HL-60 (cell line): ENCODE measurements around the gene GAS6.

ENCODE experiments used
- DNase-seq, 2 experiments: peaks; one replicate each; pipeline ENCODE4 v3.0.0-alpha.2; 2010 to 2020; ENCODE audit warnings: low read depth in 1 of 2, low spot score in 1 of 2
- H3K27ac ChIP-seq: fragments of 250-450 bp; sonication (Bioruptor Pico); replicated peaks from 2 replicates; pipeline ENCODE4 v1.5.1; 2020; ENCODE audit warnings: mild to moderate bottlenecking, moderate library complexity
- H3K27me3 ChIP-seq: fragments of 250-450 bp; sonication (Bioruptor Pico); 2 replicates; pipeline ENCODE4 v1.5.1; 2021; ENCODE audit warnings: mild to moderate bottlenecking, moderate library complexity; ENCODE audit not compliant: insufficient read depth, poor library complexity, severe bottlenecking
- H3K4me3 ChIP-seq: replicated peaks from 2 replicates; pipeline ENCODE4 v1.5.1; 2011; ENCODE audit warnings: mild to moderate bottlenecking, control low read depth, low read length; ENCODE audit not compliant: insufficient read depth
- CTCF ChIP-seq: IDR thresholded peaks from one replicate; pipeline ENCODE4 v1.5.1; 2011; ENCODE audit warnings: low read length, control low read depth, inconsistent platforms; ENCODE audit not compliant: insufficient read depth
- GABPA ChIP-seq: IDR thresholded peaks from 2 replicates; pipeline ENCODE4 v1.6.1; 2012; ENCODE audit warnings: low read depth
- POLR2AphosphoS5 ChIP-seq: IDR thresholded peaks from 2 replicates; pipeline ENCODE4 v1.6.1; 2012; ENCODE audit warnings: low read depth
- SPI1 ChIP-seq: IDR thresholded peaks from 2 replicates; pipeline ENCODE4 v1.6.1; 2012; ENCODE audit warnings: low read depth, mild to moderate bottlenecking, borderline replicate concordance
- TF ChIP-seq, protein P1 (sequence below): IDR thresholded peaks from 2 replicates; pipeline ENCODE4 v1.6.1; 2012; ENCODE audit warnings: low read depth; ENCODE audit not compliant: insufficient replicate concordance

GAS6 gene

DNA sequence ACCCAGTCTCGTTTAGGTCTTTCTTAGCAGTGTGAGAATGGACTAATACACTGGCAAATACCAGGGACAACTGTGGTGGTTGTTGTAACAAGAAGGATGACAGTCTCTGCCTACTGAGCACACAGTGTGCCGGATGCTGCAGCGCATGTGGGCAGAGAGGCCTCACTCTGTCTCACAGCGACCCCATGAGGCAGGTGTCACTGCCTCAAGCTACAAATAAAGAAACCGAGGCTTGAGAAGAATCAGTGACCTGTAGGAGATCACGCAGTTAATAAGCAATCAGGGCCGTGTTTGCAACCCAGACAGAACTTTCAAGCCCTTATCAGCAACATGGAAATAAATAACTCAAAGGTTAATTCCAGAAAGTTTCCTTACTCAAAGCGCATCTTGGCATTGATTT, 40.5 kb upstream of the GAS6 start:
- TF ChIP-seq GABPA (no peak), POLR2AphosphoS5 (no peak), SPI1 (no peak), CTCF (no peak)
- TF ChIP-seq, protein P1, sequence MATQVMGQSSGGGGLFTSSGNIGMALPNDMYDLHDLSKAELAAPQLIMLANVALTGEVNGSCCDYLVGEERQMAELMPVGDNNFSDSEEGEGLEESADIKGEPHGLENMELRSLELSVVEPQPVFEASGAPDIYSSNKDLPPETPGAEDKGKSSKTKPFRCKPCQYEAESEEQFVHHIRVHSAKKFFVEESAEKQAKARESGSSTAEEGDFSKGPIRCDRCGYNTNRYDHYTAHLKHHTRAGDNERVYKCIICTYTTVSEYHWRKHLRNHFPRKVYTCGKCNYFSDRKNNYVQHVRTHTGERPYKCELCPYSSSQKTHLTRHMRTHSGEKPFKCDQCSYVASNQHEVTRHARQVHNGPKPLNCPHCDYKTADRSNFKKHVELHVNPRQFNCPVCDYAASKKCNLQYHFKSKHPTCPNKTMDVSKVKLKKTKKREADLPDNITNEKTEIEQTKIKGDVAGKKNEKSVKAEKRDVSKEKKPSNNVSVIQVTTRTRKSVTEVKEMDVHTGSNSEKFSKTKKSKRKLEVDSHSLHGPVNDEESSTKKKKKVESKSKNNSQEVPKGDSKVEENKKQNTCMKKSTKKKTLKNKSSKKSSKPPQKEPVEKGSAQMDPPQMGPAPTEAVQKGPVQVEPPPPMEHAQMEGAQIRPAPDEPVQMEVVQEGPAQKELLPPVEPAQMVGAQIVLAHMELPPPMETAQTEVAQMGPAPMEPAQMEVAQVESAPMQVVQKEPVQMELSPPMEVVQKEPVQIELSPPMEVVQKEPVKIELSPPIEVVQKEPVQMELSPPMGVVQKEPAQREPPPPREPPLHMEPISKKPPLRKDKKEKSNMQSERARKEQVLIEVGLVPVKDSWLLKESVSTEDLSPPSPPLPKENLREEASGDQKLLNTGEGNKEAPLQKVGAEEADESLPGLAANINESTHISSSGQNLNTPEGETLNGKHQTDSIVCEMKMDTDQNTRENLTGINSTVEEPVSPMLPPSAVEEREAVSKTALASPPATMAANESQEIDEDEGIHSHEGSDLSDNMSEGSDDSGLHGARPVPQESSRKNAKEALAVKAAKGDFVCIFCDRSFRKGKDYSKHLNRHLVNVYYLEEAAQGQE = no peak
- no peak overlapping the region for H3K27ac ChIP-seq
- no peak for DNase-seq
- H3K27me3 ChIP-seq = peaks cover 2% of the 10 kb centered on the region
- H3K4me3 ChIP-seq = no peak overlapping the region

- no peak overlapping the region for H3K27ac ChIP-seq
- no peak overlapping the region for H3K4me3 ChIP-seq
- peaks cover 2% of the 10 kb centered on the region for H3K27me3 ChIP-seq
- TF ChIP-seq CTCF (no peak), SPI1 (no peak), GABPA (no peak), POLR2AphosphoS5 (no peak)
- TF ChIP-seq, protein P1 = no peak
- DNase-seq = no peak
These were observed 40.0 kb upstream of the GAS6 start for GRCh38 chr13:113903912-113904311.

- DNase-seq = no peak
- H3K27ac ChIP-seq = no peak overlapping the region
- peaks cover 2% of the 10 kb centered on the region for H3K27me3 ChIP-seq
- no peak for TF ChIP-seq POLR2AphosphoS5
- TF ChIP-seq SPI1 = no peak
- TF ChIP-seq, protein P1 = no peak
- no peak for TF ChIP-seq CTCF
- no peak for TF ChIP-seq GABPA
- no peak overlapping the region for H3K4me3 ChIP-seq
These were observed 39.3 kb upstream of the GAS6 start for GRCh38 chr13:113902986-113903775.
